ENCODE results near the gene DGCR6.
"Not testable (repeated sequence)": the region's sequence is repeated elsewhere in the genome, so short reads cannot be mapped to it uniquely, and the experiment has no call there.

The DGCR6 gene

GRCh38 chr22:18931905-18932652 is 26.0 kb downstream of the DGCR6 start:
- no peak for DNase-seq

- no peak for DNase-seq
Measured at GRCh38 chr22:18933914-18934313, 27.8 kb downstream of the DGCR6 start.

GRCh38 chr22:18934688-18935087 is 28.6 kb downstream of the DGCR6 start:
- not testable (repeated sequence) for DNase-seq

- no peak for DNase-seq
Measured at GRCh38 chr22:18935889-18936529, 29.9 kb downstream of the DGCR6 start, which contains the start of gene PRODH. Gene PRODH, minus strand, starts transcription at chr22:18936293. Its CDS starts 6 bp downstream, at chr22:18936287.

- not testable (repeated sequence) for DNase-seq
Measured at GRCh38 chr22:18938691-18939090, 32.6 kb downstream of the DGCR6 start.

GRCh38 chr22:18947105-18947504 is 41.0 kb downstream of the DGCR6 start:
- not testable (repeated sequence) for DNase-seq

GRCh38 chr22:18947905-18948304 is 41.8 kb downstream of the DGCR6 start:
- no peak for DNase-seq

- no peak for DNase-seq
Measured at GRCh38 chr22:18950141-18950540, 44.0 kb downstream of the DGCR6 start.

- no peak for DNase-seq
Measured at GRCh38 chr22:18952022-18952421, 45.9 kb downstream of the DGCR6 start.

- peak; percentile 8 for DNase-seq
Measured at GRCh38 chr22:18953128-18953527, 47.0 kb downstream of the DGCR6 start.

- DNase-seq: peak; percentile 72
Measured at GRCh38 chr22:18954303-18954989, 48.3 kb downstream of the DGCR6 start.

- DNase-seq: no peak
Measured at GRCh38 chr22:18954990-18955571, 49.0 kb downstream of the DGCR6 start.

GRCh38 chr22:18955696-18956095 is 49.6 kb downstream of the DGCR6 start:
- no peak for DNase-seq

- not testable (repeated sequence) for DNase-seq
Measured at GRCh38 chr22:18956121-18956895, 50.2 kb downstream of the DGCR6 start.

- DNase-seq: not testable (repeated sequence)
Measured at GRCh38 chr22:18956956-18957355, 50.8 kb downstream of the DGCR6 start.

- DNase-seq: not testable (repeated sequence)
Measured at GRCh38 chr22:18957621-18958320, 51.7 kb downstream of the DGCR6 start.

GRCh38 chr22:18958321-18958705 is 52.2 kb downstream of the DGCR6 start:
- DNase-seq: not testable (repeated sequence)

- not testable (repeated sequence) for DNase-seq
Measured at GRCh38 chr22:18958738-18959137, 52.6 kb downstream of the DGCR6 start.

GRCh38 chr22:18959266-18959665 is 53.1 kb downstream of the DGCR6 start:
- not testable (repeated sequence) for DNase-seq

GRCh38 chr22:18959741-18960140 is 53.6 kb downstream of the DGCR6 start:
- not testable (repeated sequence) for DNase-seq

- not testable (repeated sequence) for DNase-seq
Measured at GRCh38 chr22:18960166-18960820, 54.2 kb downstream of the DGCR6 start.
